ENCODE data around the gene PEX14. TPM values are rescaled to one million over a fixed set of nuclear protein-coding genes. Genes with fewer than 3 reads are reported as not detected.

PEX14 gene
- polyA plus RNA-seq, 3 donors = 2.2 to 8.8 (median 2.7) TPM

DNA sequence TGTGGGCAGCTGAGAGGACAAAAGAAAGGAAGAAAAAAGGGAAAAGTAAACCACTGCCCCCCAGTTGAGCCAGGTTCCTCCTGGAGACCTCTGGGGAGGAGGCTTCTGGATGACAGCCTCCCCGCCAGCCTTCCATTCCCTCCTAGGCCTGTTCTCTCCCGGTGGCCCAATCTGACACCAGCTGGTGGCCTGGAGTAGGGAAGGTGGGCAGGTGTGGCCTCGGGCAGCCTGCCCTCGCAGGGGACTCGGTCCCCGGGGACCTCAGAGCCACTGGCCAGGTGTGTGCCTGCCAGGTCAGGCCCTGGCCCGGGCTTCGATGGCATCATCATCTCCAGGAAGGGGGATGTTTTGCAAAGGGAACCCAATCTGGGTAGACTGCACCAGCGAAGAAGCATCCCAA is 162.7 kb downstream of the PEX14 start:
- no peak overlapping the region for H2AFZ ChIP-seq (ENCODE audit: insufficient read depth, low read depth, low read length, poor library complexity, severe bottlenecking)
- no peak overlapping the region for H3K9ac ChIP-seq (ENCODE audit: insufficient read depth, low read length, poor library complexity, severe bottlenecking)
- no peak overlapping the region for H3K4me3 ChIP-seq (replicated peaks in 1 of 3; ENCODE audit: low read depth in 2 of 3, low read length in 3 of 3)
- no peak overlapping the region for H3K27ac Mint-ChIP-seq
- peaks cover 7 to 14% of the 10 kb centered on the region in 2 donors for H3K36me3 Mint-ChIP-seq
- H4K20me1 ChIP-seq (ENCODE audit: insufficient read depth, low read length) = no peaks in the 10 kb centered on the region
- H3K4me3 Mint-ChIP-seq = peak overlapping the region in 1 of 2 donors; percentile 76
- no peaks in the 10 kb centered on the region for H3K4me1 ChIP-seq (ENCODE audit: control insufficient read depth in 1 of 2, insufficient read depth in 2 of 2, low read length in 2 of 2)
- peaks cover 23 to 45% (median 31%) of the 10 kb centered on the region in 3 donors for H3K27me3 Mint-ChIP-seq (ENCODE audit: low read depth in 3 of 3)
- TF ChIP-seq, protein P1, sequence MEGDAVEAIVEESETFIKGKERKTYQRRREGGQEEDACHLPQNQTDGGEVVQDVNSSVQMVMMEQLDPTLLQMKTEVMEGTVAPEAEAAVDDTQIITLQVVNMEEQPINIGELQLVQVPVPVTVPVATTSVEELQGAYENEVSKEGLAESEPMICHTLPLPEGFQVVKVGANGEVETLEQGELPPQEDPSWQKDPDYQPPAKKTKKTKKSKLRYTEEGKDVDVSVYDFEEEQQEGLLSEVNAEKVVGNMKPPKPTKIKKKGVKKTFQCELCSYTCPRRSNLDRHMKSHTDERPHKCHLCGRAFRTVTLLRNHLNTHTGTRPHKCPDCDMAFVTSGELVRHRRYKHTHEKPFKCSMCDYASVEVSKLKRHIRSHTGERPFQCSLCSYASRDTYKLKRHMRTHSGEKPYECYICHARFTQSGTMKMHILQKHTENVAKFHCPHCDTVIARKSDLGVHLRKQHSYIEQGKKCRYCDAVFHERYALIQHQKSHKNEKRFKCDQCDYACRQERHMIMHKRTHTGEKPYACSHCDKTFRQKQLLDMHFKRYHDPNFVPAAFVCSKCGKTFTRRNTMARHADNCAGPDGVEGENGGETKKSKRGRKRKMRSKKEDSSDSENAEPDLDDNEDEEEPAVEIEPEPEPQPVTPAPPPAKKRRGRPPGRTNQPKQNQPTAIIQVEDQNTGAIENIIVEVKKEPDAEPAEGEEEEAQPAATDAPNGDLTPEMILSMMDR (IDR thresholded peaks at IDR 0.05) = no peak
- intact Hi-C loops (cut with micrococcal nuclease) = no loop called here
- H3K27me3 ChIP-seq (ENCODE audit: control insufficient read depth in 2 of 2, insufficient read depth in 2 of 2, low read length in 2 of 2) = peaks cover 5 to 23% of the 10 kb centered on the region in 2 donors
- no peaks in the 10 kb centered on the region for H3K36me3 ChIP-seq (replicated peaks in 1 of 2; ENCODE audit: control insufficient read depth in 1 of 2, insufficient read depth in 2 of 2, low read length in 2 of 2)
- H3K27ac ChIP-seq (ENCODE audit: low read depth in 1 of 2, low read length in 2 of 2) = no peak overlapping the region
- H3K4me1 Mint-ChIP-seq = no peaks in the 10 kb centered on the region
- H3K4me2 ChIP-seq (replicated peaks; ENCODE audit: extremely low read depth, low read length, poor library complexity, severe bottlenecking) = no peak overlapping the region
- 100% methylated on average over 1 of the region's 9 CpGs for WGBS (ENCODE audit: insufficient coverage)
- DNase-seq = no peak
- no peaks in the 10 kb centered on the region for H3K79me2 ChIP-seq (ENCODE audit: insufficient read depth, low read length)
- peaks cover 0 to 7% (median 5%) of the 10 kb centered on the region in 7 donors for H3K9me3 Mint-ChIP-seq
- no peaks in the 10 kb centered on the region for H3K9me3 ChIP-seq (replicated peaks in 1 of 2; ENCODE audit: control insufficient read depth in 1 of 2, insufficient read depth in 1 of 2, low read length in 2 of 2)

DNA sequence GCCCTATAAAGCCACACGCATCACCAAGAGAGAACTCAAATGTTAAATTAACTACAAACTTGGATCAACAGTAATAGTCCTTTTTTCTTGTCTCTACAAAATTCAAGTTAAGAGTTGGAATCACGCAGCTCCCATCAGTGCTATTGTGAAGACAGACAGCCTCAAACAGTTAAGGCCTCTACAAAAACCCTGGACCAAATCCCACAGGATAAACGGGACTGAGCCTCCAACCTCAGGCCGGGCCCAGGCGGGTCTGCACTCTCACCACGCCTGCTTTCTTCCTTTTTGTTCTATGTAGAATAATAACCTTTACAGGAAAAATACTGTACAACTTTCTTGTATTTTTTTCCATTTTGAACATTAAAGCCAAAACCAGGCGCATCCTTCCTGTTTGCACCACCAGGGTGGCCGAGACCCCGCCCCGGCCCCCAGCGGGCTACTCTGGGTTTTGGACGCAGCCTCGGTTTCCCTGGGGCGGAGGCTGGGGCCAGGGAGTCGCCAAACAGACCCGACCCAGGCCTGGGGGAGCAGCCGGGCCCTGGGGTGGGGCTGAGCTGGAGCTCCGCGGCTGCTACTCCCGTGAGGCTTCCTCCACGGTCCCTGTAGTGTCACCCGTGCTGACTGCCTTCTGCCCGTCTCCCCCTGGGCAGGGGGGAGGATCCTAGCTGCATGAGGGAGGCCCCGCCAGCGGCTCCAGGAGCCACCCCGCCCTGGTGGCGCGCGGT is 163.2 kb downstream of the PEX14 start:
- Histone ChIP-seq H3K36me3 (replicated peaks in 1 of 2; ENCODE audit: control insufficient read depth in 1 of 2, insufficient read depth in 2 of 2, low read length in 2 of 2) (no peaks in the 10 kb centered on the region), H3K27ac (ENCODE audit: low read depth in 1 of 2, low read length in 2 of 2) (no peak overlapping the region), H3K9me3 (replicated peaks in 1 of 2; ENCODE audit: control insufficient read depth in 1 of 2, insufficient read depth in 1 of 2, low read length in 2 of 2) (no peaks in the 10 kb centered on the region), H3K4me1 (ENCODE audit: control insufficient read depth in 1 of 2, insufficient read depth in 2 of 2, low read length in 2 of 2) (no peaks in the 10 kb centered on the region), H2AFZ (ENCODE audit: insufficient read depth, low read depth, low read length, poor library complexity, severe bottlenecking) (no peak overlapping the region), H4K20me1 (ENCODE audit: insufficient read depth, low read length) (no peaks in the 10 kb centered on the region), H3K4me2 (replicated peaks; ENCODE audit: extremely low read depth, low read length, poor library complexity, severe bottlenecking) (peak overlapping the region; percentile 31), H3K9ac (ENCODE audit: insufficient read depth, low read length, poor library complexity, severe bottlenecking) (no peak overlapping the region), H3K27me3 (ENCODE audit: control insufficient read depth in 2 of 2, insufficient read depth in 2 of 2, low read length in 2 of 2) (peaks cover 5 to 23% of the 10 kb centered on the region in 2 donors), H3K4me3 (replicated peaks in 1 of 3; ENCODE audit: low read depth in 2 of 3, low read length in 3 of 3) (no peak overlapping the region), H3K79me2 (ENCODE audit: insufficient read depth, low read length) (no peaks in the 10 kb centered on the region)
- no peaks in the 10 kb centered on the region for H3K4me1 Mint-ChIP-seq
- no peak overlapping the region for H3K27ac Mint-ChIP-seq
- intact Hi-C loops (cut with micrococcal nuclease) = no loop called here
- WGBS (ENCODE audit: insufficient coverage) = 39% methylated on average over 24 of the region's 29 CpGs
- H3K27me3 Mint-ChIP-seq (ENCODE audit: low read depth in 3 of 3) = peaks cover 23 to 45% (median 31%) of the 10 kb centered on the region in 3 donors
- peaks cover 0 to 7% (median 5%) of the 10 kb centered on the region in 7 donors for H3K9me3 Mint-ChIP-seq
- peaks cover 7 to 14% of the 10 kb centered on the region in 2 donors for H3K36me3 Mint-ChIP-seq
- TF ChIP-seq, protein P1 (IDR thresholded peaks at IDR 0.05) = no peak
- no peak for DNase-seq
- peak overlapping the region in 1 of 2 donors; percentile 63 for H3K4me3 Mint-ChIP-seq

Data from CD14-positive monocyte (primary cell).